HepG2 (cell line): ENCODE results near the gene CHPF. TPM values are rescaled to one million over a fixed set of nuclear protein-coding genes. Genes with fewer than 3 reads are reported as not detected.

Source experiments
- AHR ChIP-seq: IDR thresholded peaks from 2 replicates; pipeline ENCODE4 v1.6.1; 2018; ENCODE audit warnings: missing genetic modification reagents, missing compliant biosample characterization
- ATAD3A ChIP-seq: sonication (generic); formaldehyde crosslinking; IDR thresholded peaks from 2 replicates; pipeline ENCODE4 v1.4.0; 2020; ENCODE audit warnings: missing genetic modification reagents
- BRD4 ChIP-seq: sonication (generic); formaldehyde crosslinking; IDR thresholded peaks from 2 replicates; pipeline ENCODE4 v1.4.0; 2020; ENCODE audit warnings: missing genetic modification reagents
- ELK4 ChIP-seq: sonication (generic); formaldehyde crosslinking; IDR thresholded peaks from 2 replicates; pipeline ENCODE4 v1.9.0; 2021; ENCODE audit warnings: missing genetic modification reagents, borderline replicate concordance
- GPN1 ChIP-seq: sonication (generic); formaldehyde crosslinking; IDR thresholded peaks from 2 replicates; pipeline ENCODE4 v1.5.1; 2020; ENCODE audit warnings: missing genetic modification reagents, borderline replicate concordance
- HMG20A ChIP-seq: IDR thresholded peaks from 2 replicates; pipeline ENCODE4 v1.6.1; 2016; ENCODE audit warnings: borderline replicate concordance
- JUN ChIP-seq: sonication (generic); formaldehyde crosslinking; IDR thresholded peaks from 2 replicates; pipeline ENCODE4 v1.4.0; 2020; ENCODE audit warnings: mild to moderate bottlenecking, missing genetic modification reagents
- NAIF1 ChIP-seq: sonication (generic); formaldehyde crosslinking; IDR thresholded peaks from 2 replicates; pipeline ENCODE4 v1.5.0; 2020; ENCODE audit warnings: mild to moderate bottlenecking, missing genetic modification reagents, borderline replicate concordance
- NFIC ChIP-seq: IDR thresholded peaks from 2 replicates; pipeline ENCODE4 v1.6.1; 2012; ENCODE audit warnings: mild to moderate bottlenecking, low read length, inconsistent platforms
- NFKB2 ChIP-seq: sonication (generic); formaldehyde crosslinking; IDR thresholded peaks from 2 replicates; pipeline ENCODE4 v1.4.0; 2020; ENCODE audit warnings: missing genetic modification reagents, borderline replicate concordance
- SPEN ChIP-seq: sonication (generic); formaldehyde crosslinking; IDR thresholded peaks from 2 replicates; pipeline ENCODE4 v1.5.1; 2020; ENCODE audit warnings: low read depth, mild to moderate bottlenecking, missing genetic modification reagents
- SSRP1 ChIP-seq: IDR thresholded peaks from 2 replicates; pipeline ENCODE4 v1.6.1; 2016; ENCODE audit warnings: control low read depth
- TMF1 ChIP-seq: sonication (generic); formaldehyde crosslinking; IDR thresholded peaks from 2 replicates; pipeline ENCODE4 v1.8.1; 2022; ENCODE audit warnings: low read depth, missing genetic modification reagents
- ZBTB14 ChIP-seq: sonication (generic); formaldehyde crosslinking; IDR thresholded peaks from 2 replicates; pipeline ENCODE4 v1.4.0; 2020; ENCODE audit warnings: missing genetic modification reagents
- ZFYVE20 ChIP-seq: sonication (generic); formaldehyde crosslinking; IDR thresholded peaks from 2 replicates; pipeline ENCODE4 v1.8.0; 2023; ENCODE audit warnings: low read depth, mild to moderate bottlenecking, moderate library complexity, missing genetic modification reagents, borderline replicate concordance
- ZNF160 ChIP-seq: sonication (generic); formaldehyde crosslinking; IDR thresholded peaks from 2 replicates; pipeline ENCODE4 v1.8.0; 2022; ENCODE audit warnings: mild to moderate bottlenecking, inconsistent platforms, missing genetic modification reagents
- ZNF207 ChIP-seq: fragments of 450-650 bp; IDR thresholded peaks from 2 replicates; pipeline ENCODE4 v1.6.1; 2016; ENCODE audit warnings: antibody characterized with exemption, borderline replicate concordance
- ZNF530 ChIP-seq: sonication (generic); formaldehyde crosslinking; IDR thresholded peaks from 2 replicates; pipeline ENCODE4 v1.5.0; 2020; ENCODE audit warnings: low read depth, mild to moderate bottlenecking, missing genetic modification reagents
- ZNF598 ChIP-seq: sonication (generic); formaldehyde crosslinking; IDR thresholded peaks from 2 replicates; pipeline ENCODE4 v1.5.1; 2020; ENCODE audit warnings: mild to moderate bottlenecking, missing genetic modification reagents, borderline replicate concordance
- ZNF766 ChIP-seq: sonication (generic); formaldehyde crosslinking; IDR thresholded peaks from 2 replicates; pipeline ENCODE4 v1.5.0; 2020; ENCODE audit warnings: missing genetic modification reagents, borderline replicate concordance
- polyA plus RNA-seq, 8 experiments: library from polyadenylated mRNA; depleted of rRNA in 3 of 8; stranded (reverse) in 7 of 8; unstranded in 1 of 8; fragments of >200 nt; fragmentation: Illumina TruSeq in 4 of 8; extraction: Trizol in 4 of 8; gene quantifications; 2 replicates each; pipeline versions ENCODE4 v1.2.1 to v1.2.3, GENCODE V29; 2011 to 2016; ENCODE audit warnings: low read depth in 4 of 8, missing spikeins in 1 of 8, mixed read lengths in 1 of 8; ENCODE audit not compliant: insufficient read depth in 1 of 8
- total RNA-seq, 5 experiments: library from RNA; depleted of rRNA; stranded (reverse); fragments of >200 nt; fragmentation: Illumina TruSeq; extraction: Trizol; gene quantifications; 2 replicates each; pipeline ENCODE4 v1.2.3, GENCODE V29; 2016; ENCODE audit warnings: low read depth in 1 of 5
- TF ChIP-seq, protein P1 (sequence below): sonication (generic); formaldehyde crosslinking; IDR thresholded peaks from 2 replicates; pipeline ENCODE4 v1.4.0; 2020; ENCODE audit warnings: mild to moderate bottlenecking, missing genetic modification reagents

CHPF gene
- total and polyA plus RNA-seq, 2 of the 13 experiments (the other 11 are each of a cell fraction or from before 2014, with no cell fraction given): 79.6 to 111 TPM

GRCh38 chr2:219541611-219542180, 1.9 kb downstream of the CHPF start (continued):
- TF ChIP-seq ELK4 (CRISPR knock-in tag) (no peak), ZNF207 (no peak), NFIC (no peak), HMG20A (CRISPR knock-in tag) (no peak), ATAD3A (CRISPR knock-in tag) (no peak), BRD4 (0 out of 2 replicates have a peak, but pooled peaks have one; percentile 60), NAIF1 (CRISPR knock-in tag) (no peak), NFKB2 (CRISPR knock-in tag) (peak; percentile 74; the same call in 1 of the 2 replicates), SSRP1 (CRISPR knock-in tag) (no peak), TMF1 (CRISPR knock-in tag) (no peak), AHR (CRISPR knock-in tag) (peak; percentile 37; the same call in 1 of the 2 replicates), ZBTB14 (CRISPR knock-in tag) (no peak), ZNF160 (CRISPR knock-in tag) (no peak), ZFYVE20 (no peak), GPN1 (CRISPR knock-in tag) (0 out of 2 replicates have a peak, but pooled peaks have one; percentile 28), SPEN (CRISPR knock-in tag) (peak; percentile 81; the same call in 1 of the 2 replicates), JUN (CRISPR knock-in tag) (peak; percentile 72), ZNF766 (CRISPR knock-in tag) (no peak), ZNF598 (CRISPR knock-in tag) (peak; percentile 66; the same call in 1 of the 2 replicates), ZNF530 (CRISPR knock-in tag) (no peak)
- TF ChIP-seq, protein P1, sequence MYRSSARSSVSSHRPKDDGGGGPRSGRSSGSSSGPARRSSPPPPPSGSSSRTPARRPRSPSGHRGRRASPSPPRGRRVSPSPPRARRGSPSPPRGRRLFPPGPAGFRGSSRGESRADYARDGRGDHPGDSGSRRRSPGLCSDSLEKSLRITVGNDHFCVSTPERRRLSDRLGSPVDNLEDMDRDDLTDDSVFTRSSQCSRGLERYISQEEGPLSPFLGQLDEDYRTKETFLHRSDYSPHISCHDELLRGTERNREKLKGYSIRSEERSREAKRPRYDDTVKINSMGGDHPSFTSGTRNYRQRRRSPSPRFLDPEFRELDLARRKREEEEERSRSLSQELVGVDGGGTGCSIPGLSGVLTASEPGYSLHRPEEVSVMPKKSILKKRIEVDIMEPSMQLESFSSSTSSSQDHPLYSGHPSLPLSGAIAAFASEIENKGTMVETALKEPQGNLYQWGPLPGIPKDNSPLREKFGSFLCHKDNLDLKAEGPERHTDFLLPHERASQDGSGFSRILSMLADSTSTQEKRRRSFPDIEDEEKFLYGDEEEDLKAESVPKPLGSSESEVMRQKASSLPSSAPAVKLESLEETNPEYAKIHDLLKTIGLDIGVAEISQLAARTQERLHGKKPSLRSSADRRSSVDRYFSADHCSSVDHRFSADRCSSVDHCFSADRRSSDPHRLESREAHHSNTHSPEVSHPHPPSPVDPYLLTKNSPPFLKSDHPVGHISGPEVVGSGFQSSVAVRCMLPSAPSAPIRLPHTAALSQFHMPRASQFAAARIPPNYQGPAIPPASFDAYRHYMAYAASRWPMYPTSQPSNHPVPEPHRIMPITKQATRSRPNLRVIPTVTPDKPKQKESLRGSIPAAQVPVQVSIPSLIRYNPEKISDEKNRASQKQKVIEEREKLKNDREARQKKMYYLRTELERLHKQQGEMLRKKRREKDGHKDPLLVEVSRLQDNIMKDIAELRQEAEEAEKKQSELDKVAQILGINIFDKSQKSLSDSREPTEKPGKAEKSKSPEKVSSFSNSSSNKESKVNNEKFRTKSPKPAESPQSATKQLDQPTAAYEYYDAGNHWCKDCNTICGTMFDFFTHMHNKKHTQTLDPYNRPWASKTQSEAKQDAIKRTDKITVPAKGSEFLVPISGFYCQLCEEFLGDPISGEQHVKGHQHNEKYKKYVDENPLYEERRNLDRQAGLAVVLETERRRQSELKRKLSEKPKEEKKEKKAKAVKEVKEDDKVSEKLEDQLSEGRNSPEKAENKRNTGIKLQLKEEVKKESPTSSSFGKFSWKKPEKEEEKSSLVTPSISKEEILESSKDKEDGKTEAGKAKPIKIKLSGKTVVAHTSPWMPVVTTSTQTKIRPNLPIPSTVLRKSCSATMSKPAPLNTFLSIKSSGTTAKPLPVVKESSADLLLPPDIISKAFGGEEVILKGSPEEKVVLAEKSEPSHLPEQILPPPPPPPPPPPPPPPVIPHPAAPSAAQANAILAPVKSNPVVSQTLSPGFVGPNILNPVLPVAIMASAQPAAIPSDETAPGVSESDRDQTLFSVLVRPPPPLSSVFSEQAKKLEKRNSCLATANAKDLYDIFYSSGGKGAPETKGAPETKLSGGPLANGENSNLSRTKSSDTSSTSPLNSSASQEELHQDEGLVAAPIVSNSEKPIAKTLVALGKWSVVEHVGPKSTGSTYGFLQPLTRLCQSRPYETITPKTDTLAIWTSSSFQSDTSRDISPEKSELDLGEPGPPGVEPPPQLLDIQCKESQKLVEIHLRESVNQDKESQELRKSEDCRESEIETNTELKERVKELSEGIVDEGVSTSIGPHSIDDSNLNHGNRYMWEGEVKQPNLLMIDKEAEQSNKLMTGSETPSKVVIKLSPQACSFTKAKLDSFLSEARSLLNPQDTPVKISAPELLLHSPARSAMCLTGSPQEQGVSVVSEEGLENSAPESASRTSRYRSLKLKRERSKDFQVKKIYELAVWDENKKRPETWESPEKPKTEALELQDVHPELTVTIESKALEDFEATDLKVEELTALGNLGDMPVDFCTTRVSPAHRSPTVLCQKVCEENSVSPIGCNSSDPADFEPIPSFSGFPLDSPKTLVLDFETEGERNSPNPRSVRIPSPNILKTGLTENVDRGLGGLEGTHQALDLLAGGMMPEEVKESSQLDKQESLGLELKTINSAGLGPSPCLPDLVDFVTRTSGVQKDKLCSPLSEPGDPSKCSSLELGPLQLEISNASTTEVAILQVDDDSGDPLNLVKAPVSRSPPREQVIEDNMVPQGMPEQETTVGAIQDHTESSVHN (CRISPR knock-in tag): peak; percentile 59; the same call in 1 of the 2 replicates
